ENCODE measurements around the gene TGFBR1.

TGFBR1 gene

DNA sequence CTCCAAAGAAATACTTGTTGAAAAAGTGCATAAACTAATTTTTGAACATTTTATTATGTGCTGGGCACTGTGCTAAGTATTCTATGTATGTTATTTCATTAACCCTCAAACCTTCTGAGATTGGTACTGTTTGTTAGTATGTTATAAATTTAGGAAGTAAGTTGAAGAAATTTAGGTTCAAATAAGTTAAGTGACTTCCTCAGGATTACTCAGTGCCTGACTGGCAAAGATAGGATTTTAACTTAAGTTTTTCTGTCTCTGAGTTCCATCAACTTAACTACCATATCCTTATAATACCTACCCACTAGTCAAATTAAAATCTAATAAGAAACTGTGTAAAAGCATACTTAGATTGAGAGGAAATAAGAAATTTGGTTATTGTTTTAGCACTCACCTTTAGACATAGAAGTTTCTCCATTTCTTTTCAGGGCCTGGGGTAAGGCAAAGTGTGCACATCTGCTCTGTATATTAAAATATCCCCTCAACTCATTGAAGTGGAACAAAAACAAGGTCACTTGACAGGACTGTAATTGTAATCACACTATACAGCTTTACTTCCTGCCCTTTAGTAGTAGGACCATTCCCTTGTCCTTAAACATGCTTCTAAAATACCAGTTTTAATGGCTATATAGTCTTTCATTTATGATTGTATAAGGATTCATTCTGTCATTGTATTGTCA lies 15.2 kb downstream of the TGFBR1 start:
- H3K36me3 ChIP-seq (ENCODE audit: insufficient read depth, low read length), result no peaks in the 10 kb centered on the region
- peaks cover 7% of the 10 kb centered on the region for H3K4me1 ChIP-seq (ENCODE audit: insufficient read depth, low read length)
- H3K4me3 ChIP-seq (ENCODE audit: low read length), result no peak overlapping the region
- H2AFZ ChIP-seq (ENCODE audit: low read depth, low read length), result no peak overlapping the region
- no peaks in the 10 kb centered on the region for H3K9me3 ChIP-seq (ENCODE audit: low read length)
- H3K27me3 ChIP-seq (ENCODE audit: insufficient read depth, low read length), result no peaks in the 10 kb centered on the region

DNA sequence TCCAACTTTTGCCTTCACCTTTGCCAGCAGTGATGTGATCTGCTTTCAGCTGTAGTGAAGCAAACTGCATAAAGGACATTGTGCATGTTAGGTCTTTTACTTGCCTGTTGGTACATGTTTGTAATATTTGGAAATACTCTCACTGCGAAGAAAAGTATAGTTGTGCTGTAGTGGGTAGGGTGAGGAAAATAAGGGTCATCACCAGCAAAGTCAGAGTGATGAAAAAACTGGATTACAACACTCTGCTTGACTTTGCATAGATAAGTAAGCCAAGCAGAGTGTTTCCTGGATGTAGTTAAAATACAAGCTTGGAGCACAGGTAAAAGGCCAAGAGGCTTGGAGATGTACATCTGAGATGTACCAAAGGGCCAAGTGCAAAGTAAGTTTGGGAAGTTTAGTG lies 16.7 kb downstream of the TGFBR1 start:
- Histone ChIP-seq H3K36me3 (ENCODE audit: insufficient read depth, low read length) (no peaks in the 10 kb centered on the region), H3K9me3 (ENCODE audit: low read length) (no peaks in the 10 kb centered on the region), H2AFZ (ENCODE audit: low read depth, low read length) (no peak overlapping the region), H3K27me3 (ENCODE audit: insufficient read depth, low read length) (no peaks in the 10 kb centered on the region), H3K4me1 (ENCODE audit: insufficient read depth, low read length) (no peaks in the 10 kb centered on the region), H3K4me3 (ENCODE audit: low read length) (no peak overlapping the region)

DNA sequence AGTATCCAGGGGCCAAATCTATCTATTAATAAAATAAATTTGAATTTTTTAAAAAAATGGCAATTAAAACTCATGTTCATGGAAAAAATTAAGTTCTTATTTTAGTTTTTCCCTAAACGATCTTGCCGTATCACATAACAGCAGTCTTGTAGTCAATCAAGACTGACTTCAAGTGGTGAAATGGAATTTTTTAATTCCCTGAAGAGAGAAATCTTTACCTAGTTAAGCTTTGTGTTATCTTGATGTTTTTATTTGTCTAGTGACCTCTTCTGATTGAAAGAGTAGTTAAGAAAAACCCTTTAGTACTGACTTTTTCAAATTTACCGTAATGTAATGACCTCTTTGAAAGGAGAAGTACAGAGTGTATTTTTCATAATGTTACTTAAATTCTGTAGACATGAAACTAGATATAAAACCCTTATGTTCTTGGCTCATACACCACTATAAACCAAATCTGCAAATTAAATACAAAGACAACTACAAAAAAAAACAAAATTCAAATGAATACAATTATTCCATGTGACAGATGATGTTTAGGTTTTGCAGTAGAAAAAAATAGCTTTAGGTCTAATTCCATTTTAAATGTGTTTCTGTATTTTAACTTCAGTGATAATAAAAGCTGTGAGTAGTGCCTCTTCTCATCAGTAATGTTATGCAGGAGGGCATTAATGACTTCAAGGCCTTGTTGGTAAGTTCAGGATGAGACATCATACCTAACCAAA lies 19.8 kb downstream of the TGFBR1 start:
- Histone ChIP-seq H3K9me3 (ENCODE audit: low read length) (no peaks in the 10 kb centered on the region), H3K36me3 (ENCODE audit: insufficient read depth, low read length) (no peaks in the 10 kb centered on the region)

DNA sequence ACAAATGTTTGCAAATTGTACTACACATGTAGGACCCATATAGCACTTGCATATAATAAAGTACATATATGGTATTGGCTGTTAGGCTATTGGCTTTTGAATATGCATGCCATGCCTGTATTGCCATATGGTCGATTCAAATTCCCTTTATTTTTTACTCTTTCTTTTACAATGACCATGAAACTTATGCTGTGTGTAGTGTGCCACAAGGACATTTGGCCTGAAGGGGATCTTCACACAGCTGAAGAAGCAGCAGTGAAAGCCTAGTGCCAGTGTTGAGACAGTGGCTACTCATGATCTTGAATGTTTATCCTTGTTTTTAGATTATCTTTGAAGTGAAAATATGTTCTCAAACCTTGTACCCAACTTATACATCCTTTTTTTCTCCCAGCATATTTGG lies 20.5 kb downstream of the TGFBR1 start:
- Histone ChIP-seq H3K27me3 (ENCODE audit: insufficient read depth, low read length) (no peaks in the 10 kb centered on the region), H3K9me3 (ENCODE audit: low read length) (no peaks in the 10 kb centered on the region), H2AFZ (ENCODE audit: low read depth, low read length) (no peak overlapping the region)

More for the DNA sequence above, 19.8 kb downstream of the TGFBR1 start:
- Histone ChIP-seq H3K27me3 (ENCODE audit: insufficient read depth, low read length) (no peaks in the 10 kb centered on the region), H3K4me3 (ENCODE audit: low read length) (no peak overlapping the region), H2AFZ (ENCODE audit: low read depth, low read length) (no peak overlapping the region), H3K4me1 (ENCODE audit: insufficient read depth, low read length) (no peaks in the 10 kb centered on the region)

DNA sequence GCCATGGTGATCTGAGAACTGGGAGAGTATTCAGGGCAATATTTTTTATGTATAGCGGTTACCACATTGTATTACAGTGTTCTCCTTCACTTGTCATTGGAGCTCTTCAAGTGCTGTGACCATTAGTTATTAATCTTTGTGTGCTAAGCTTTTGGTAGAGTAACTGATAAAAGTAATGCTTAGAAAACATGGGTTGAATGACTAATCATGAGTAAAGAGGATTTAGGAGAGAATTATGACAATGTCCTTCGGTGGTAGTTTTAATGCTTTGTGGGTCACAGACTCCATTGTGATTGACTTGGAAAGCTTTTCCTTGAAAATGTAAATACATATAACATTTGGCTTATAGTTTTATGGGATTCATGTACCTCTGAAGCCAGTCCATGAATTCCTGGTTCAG lies 21.4 kb downstream of the TGFBR1 start:
- Histone ChIP-seq H2AFZ (ENCODE audit: low read depth, low read length) (no peak overlapping the region), H3K9me3 (ENCODE audit: low read length) (no peaks in the 10 kb centered on the region), H3K4me3 (ENCODE audit: low read length) (no peak overlapping the region), H3K4me1 (ENCODE audit: insufficient read depth, low read length) (no peaks in the 10 kb centered on the region), H3K27me3 (ENCODE audit: insufficient read depth, low read length) (no peaks in the 10 kb centered on the region), H3K36me3 (ENCODE audit: insufficient read depth, low read length) (peaks cover 8% of the 10 kb centered on the region)

More for the DNA sequence above, 20.5 kb downstream of the TGFBR1 start:
- H3K4me1 ChIP-seq (ENCODE audit: insufficient read depth, low read length), result no peaks in the 10 kb centered on the region
- H3K36me3 ChIP-seq (ENCODE audit: insufficient read depth, low read length), result peaks cover 6% of the 10 kb centered on the region
- no peak overlapping the region for H3K4me3 ChIP-seq (ENCODE audit: low read length)

DNA sequence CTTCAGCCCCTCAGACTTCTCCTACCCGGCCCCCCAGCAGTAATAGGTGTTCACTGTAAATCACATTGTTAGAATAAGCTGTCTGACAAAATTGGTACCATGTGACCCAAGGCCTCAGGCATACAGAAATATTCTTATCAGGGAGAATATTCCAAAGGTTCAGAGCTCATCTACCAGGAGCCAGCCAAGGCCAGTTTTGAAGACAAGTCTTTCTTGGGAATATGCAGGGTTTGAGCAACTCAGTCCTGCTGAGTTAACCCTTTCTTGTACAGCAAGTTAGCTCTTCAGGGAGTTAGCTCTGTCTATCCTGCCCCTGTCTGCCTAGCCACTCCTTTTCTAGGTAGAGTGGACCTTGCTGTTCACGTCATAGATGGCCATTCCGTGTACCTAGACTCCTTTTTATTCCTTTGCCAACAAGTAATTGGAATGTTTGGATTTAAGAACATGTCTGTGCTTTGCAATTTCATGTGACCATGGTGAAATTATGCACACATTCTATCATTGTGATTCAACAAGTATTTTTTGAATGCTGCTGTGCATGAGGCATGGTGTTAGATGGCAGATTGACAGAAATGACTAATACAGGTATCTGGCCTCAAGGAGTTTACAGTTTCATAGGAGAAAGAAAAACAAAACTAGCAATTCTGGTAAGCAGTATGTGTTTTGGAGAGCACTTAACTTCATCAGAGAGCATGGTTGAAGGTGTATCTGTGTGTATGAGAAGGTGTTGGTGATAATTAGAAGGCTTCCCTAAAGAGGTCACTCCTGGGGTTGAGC lies 22.6 kb downstream of the TGFBR1 start:
- Histone ChIP-seq H3K9me3 (ENCODE audit: low read length) (no peaks in the 10 kb centered on the region), H3K4me3 (ENCODE audit: low read length) (no peak overlapping the region), H2AFZ (ENCODE audit: low read depth, low read length) (no peak overlapping the region), H3K27me3 (ENCODE audit: insufficient read depth, low read length) (no peaks in the 10 kb centered on the region), H3K36me3 (ENCODE audit: insufficient read depth, low read length) (peaks cover 14% of the 10 kb centered on the region), H3K4me1 (ENCODE audit: insufficient read depth, low read length) (no peaks in the 10 kb centered on the region)

DNA sequence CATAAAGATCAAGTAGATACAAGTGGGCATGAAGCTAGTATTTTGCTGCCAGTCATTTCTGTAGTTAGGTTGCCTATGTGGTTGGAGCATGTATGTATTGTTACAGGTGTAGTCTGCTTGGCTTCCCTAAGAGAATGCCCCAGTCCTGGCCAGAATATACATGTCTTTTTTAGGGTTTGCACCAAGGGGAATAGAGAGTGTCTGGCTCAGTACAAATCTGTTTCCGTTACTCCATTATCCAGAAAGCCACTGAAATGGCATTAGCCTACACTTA lies 23.2 kb downstream of the TGFBR1 start:
- H2AFZ ChIP-seq (ENCODE audit: low read depth, low read length), result no peak overlapping the region
- H3K9me3 ChIP-seq (ENCODE audit: low read length), result no peaks in the 10 kb centered on the region
- peaks cover 17% of the 10 kb centered on the region for H3K36me3 ChIP-seq (ENCODE audit: insufficient read depth, low read length)
- H3K4me1 ChIP-seq (ENCODE audit: insufficient read depth, low read length), result no peaks in the 10 kb centered on the region
- H3K27me3 ChIP-seq (ENCODE audit: insufficient read depth, low read length), result no peaks in the 10 kb centered on the region
- H3K4me3 ChIP-seq (ENCODE audit: low read length), result no peak overlapping the region

DNA sequence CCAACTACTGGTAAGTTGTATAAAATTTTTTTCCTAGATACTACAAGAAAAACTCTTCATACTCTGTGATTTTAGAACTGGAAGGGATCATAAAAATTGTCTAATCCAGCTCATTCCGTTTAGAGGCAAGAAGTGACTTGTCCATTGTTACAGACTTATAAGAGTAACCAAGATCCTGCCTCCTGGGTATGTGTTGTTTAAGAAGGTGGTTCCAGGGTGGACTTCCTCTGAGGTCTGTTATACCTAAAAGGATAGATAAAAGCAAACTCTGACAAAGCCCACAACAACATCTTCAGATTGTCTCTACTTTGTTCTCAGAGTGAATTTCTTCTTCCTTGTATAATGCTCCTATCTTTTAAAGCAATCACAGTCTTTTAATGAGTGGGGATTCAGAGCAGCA lies 24.2 kb downstream of the TGFBR1 start:
- no peaks in the 10 kb centered on the region for H3K9me3 ChIP-seq (ENCODE audit: low read length)
- no peaks in the 10 kb centered on the region for H3K4me1 ChIP-seq (ENCODE audit: insufficient read depth, low read length)
- no peak overlapping the region for H3K4me3 ChIP-seq (ENCODE audit: low read length)
- peaks cover 21% of the 10 kb centered on the region for H3K36me3 ChIP-seq (ENCODE audit: insufficient read depth, low read length)
- no peak overlapping the region for H2AFZ ChIP-seq (ENCODE audit: low read depth, low read length)
- no peaks in the 10 kb centered on the region for H3K27me3 ChIP-seq (ENCODE audit: insufficient read depth, low read length)

DNA sequence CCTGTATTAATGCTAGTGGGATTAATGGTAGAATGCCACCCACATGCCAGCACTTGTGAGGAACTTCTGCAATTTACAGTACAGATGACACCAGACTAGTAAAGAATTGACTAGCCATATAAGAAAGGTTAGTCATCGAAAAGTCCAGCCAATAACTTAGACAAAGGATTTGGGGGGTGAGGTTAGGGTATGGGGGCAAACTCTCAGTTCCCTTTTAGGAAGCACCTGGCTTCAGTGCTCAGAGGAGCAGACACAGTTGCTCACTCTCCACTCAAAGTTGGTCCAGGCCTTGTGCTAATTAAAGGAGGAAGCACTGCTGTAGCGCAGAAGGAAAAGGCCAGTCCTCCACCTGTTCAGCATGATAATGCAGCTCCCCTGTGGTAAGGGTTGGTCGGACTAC lies 25.2 kb downstream of the TGFBR1 start:
- Histone ChIP-seq H3K27me3 (ENCODE audit: insufficient read depth, low read length) (no peaks in the 10 kb centered on the region), H2AFZ (ENCODE audit: low read depth, low read length) (no peak overlapping the region), H3K4me3 (ENCODE audit: low read length) (no peak overlapping the region), H3K4me1 (ENCODE audit: insufficient read depth, low read length) (no peaks in the 10 kb centered on the region), H3K9me3 (ENCODE audit: low read length) (no peaks in the 10 kb centered on the region), H3K36me3 (ENCODE audit: insufficient read depth, low read length) (peaks cover 21% of the 10 kb centered on the region)

DNA sequence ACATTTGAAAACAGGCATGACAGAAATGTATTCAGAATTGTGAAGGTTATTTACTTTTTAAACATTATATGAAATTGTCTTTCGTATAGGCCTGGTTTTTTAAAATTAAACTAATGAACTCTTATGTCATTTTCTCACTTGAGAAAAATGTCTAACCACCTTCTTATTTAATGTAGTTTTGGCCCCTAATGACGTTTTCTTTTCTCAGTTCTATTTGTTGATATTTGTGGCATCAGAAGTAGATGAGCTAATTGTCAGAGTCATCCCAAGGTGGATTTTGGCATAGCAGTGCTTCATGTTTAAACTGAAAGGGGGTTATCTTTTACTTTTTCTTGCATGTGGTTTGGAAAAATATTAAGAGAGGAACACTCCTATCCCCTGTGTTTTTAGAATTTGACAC lies 28.2 kb downstream of the TGFBR1 start:
- Histone ChIP-seq H3K4me1 (ENCODE audit: insufficient read depth, low read length) (no peaks in the 10 kb centered on the region), H3K4me3 (ENCODE audit: low read length) (no peak overlapping the region), H3K9me3 (ENCODE audit: low read length) (no peaks in the 10 kb centered on the region), H3K36me3 (ENCODE audit: insufficient read depth, low read length) (peaks cover 31% of the 10 kb centered on the region), H3K27me3 (ENCODE audit: insufficient read depth, low read length) (no peaks in the 10 kb centered on the region), H2AFZ (ENCODE audit: low read depth, low read length) (no peak overlapping the region)

DNA sequence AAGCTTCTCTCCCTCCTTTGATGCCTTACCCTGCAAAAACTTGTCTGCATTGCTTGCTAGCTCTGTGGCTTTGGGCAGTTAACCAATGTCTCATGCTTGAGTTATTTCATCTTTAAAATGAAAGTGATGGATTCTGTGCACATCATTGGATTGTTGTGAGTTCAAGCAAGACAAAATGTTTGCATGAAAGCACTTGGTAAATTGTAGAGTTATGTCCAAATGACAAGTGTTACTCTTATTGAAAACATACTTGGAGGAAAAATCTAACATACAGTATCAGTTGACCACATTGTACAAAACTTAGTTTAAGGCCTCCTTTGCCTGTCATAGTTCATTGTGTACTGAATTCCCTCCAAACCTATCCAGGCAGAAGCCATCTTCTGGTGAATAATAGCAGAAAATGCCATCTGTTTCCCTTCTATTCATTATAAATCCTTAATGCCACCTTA lies 30.0 kb downstream of the TGFBR1 start:
- Histone ChIP-seq H3K9me3 (ENCODE audit: low read length) (no peaks in the 10 kb centered on the region), H3K4me3 (ENCODE audit: low read length) (no peak overlapping the region), H3K4me1 (ENCODE audit: insufficient read depth, low read length) (peaks cover under 1% of the 10 kb centered on the region), H2AFZ (ENCODE audit: low read depth, low read length) (no peak overlapping the region), H3K36me3 (ENCODE audit: insufficient read depth, low read length) (peaks cover 42% of the 10 kb centered on the region), H3K27me3 (ENCODE audit: insufficient read depth, low read length) (no peaks in the 10 kb centered on the region)

DNA sequence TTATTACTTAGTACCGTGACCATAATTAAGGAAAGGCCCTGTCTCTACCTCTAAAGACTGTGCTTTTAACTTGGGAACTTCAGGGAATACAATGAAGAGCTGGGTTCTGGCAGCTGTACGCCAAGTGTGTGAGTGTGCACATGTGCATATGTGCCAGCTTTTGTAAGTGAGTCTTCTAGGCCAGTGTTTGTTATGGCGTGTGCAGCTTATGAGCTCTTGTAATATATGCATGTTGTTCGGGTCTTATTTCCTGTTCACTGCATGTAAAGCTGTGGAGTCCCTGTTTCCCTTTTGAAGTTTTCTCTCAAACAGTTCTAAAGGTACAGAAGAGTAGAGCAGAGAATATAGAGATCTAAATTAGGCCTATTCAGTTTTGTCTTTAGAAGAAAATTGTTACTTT lies 30.5 kb downstream of the TGFBR1 start:
- Histone ChIP-seq H3K36me3 (ENCODE audit: insufficient read depth, low read length) (peaks cover 37% of the 10 kb centered on the region), H3K9me3 (ENCODE audit: low read length) (no peaks in the 10 kb centered on the region), H2AFZ (ENCODE audit: low read depth, low read length) (no peak overlapping the region)

DNA sequence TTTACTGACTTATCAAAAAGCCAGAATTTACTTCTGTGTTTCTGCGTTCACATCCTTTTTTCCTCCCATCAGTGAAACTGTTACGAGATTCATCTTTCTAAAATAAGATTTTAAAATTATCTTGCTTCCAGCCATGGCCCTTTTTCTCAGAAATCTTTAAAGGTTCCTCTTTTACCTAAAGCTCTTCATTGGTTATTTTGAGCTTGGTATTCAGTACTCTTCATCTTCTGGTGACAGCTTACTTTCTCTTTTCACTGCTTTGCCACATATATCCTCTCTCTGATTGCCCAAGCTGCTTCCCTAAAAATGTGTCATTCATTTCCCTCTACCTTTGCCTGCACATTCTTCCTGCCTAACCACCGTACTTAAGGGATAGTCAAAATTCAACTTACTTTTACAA lies 32.3 kb downstream of the TGFBR1 start:
- Histone ChIP-seq H3K27me3 (ENCODE audit: insufficient read depth, low read length) (no peaks in the 10 kb centered on the region), H3K36me3 (ENCODE audit: insufficient read depth, low read length) (peaks cover 41% of the 10 kb centered on the region), H3K9me3 (ENCODE audit: low read length) (no peaks in the 10 kb centered on the region)

More for the DNA sequence above, 30.5 kb downstream of the TGFBR1 start:
- Histone ChIP-seq H3K4me3 (ENCODE audit: low read length) (no peak overlapping the region), H3K4me1 (ENCODE audit: insufficient read depth, low read length) (peaks cover 5% of the 10 kb centered on the region), H3K27me3 (ENCODE audit: insufficient read depth, low read length) (no peaks in the 10 kb centered on the region)

More for the DNA sequence above, 32.3 kb downstream of the TGFBR1 start:
- Histone ChIP-seq H3K4me1 (ENCODE audit: insufficient read depth, low read length) (peaks cover 12% of the 10 kb centered on the region), H3K4me3 (ENCODE audit: low read length) (no peak overlapping the region), H2AFZ (ENCODE audit: low read depth, low read length) (no peak overlapping the region)
